HEK293 (cell line): ENCODE measurements around the gene ATP7B.

ENCODE experiments used
- CTCF ChIA-PET: fragments of 350-600 bp; formaldehyde crosslinking; extraction: SDS; loops from one replicate; lab custom pipeline; 2021; ENCODE audit warnings: antibody characterized with exemption; lab: Yijun Ruan, JAX
- POLR2A ChIA-PET: fragments of 300-600 bp; formaldehyde crosslinking; extraction: SDS; loops from one replicate; lab custom pipeline; 2020; ENCODE audit warnings: antibody characterized with exemption, inconsistent platforms; lab: Yijun Ruan, JAX
- H3K27ac ChIP-seq: fragments of 200-500 bp; sonication (Bioruptor generic); 2 replicates; pipeline ENCODE4 v1.5.1; 2014; ENCODE audit warnings: low read depth, low read length, control low read depth, inconsistent platforms; ENCODE audit errors: extremely low read depth
- H3K36me3 ChIP-seq, 2 experiments: fragments of 200-500 bp in 1 of 2; sonication (Bioruptor generic) in 1 of 2; 1 replicate in 1 of 2; 2 replicates in 1 of 2; pipeline ENCODE4 v1.5.1; 2014 to 2017; ENCODE audit warnings: inconsistent platforms in 2 of 2, low read length in 2 of 2; ENCODE audit not compliant: control insufficient read depth in 2 of 2, insufficient read depth in 1 of 2
- H3K4me1 ChIP-seq: fragments of 200-500 bp; sonication (Bioruptor generic); 2 replicates; pipeline ENCODE4 v1.5.1; 2014; ENCODE audit warnings: mild to moderate bottlenecking, low read length, inconsistent platforms; ENCODE audit not compliant: control insufficient read depth, insufficient read depth
- H3K4me3 ChIP-seq: 2 replicates; pipeline ENCODE4 v1.5.1; 2011; ENCODE audit warnings: low read depth, mild to moderate bottlenecking, control low read depth, low read length, moderate library complexity
- H3K9me3 ChIP-seq: fragments of 200-500 bp; sonication (Bioruptor generic); 2 replicates; pipeline ENCODE4 v1.5.1; 2014; ENCODE audit warnings: low read depth, low read length, inconsistent platforms; ENCODE audit not compliant: control insufficient read depth, insufficient read depth
- BCL11B ChIP-seq: fragments of 450-650 bp; formaldehyde crosslinking; IDR thresholded peaks from 2 replicates; pipeline ENCODE4 v1.5.1; 2016; ENCODE audit warnings: low read depth, missing biosample characterization, missing genetic modification characterization
- GLI4 ChIP-seq: fragments of 450-650 bp; formaldehyde crosslinking; IDR thresholded peaks from 2 replicates; pipeline ENCODE4 v1.5.1; 2016; ENCODE audit warnings: missing biosample characterization, missing genetic modification characterization
- HOXC10 ChIP-seq: sonication (generic); formaldehyde crosslinking; IDR thresholded peaks from 2 replicates; pipeline ENCODE4 v1.8.1; 2023; ENCODE audit warnings: mild to moderate bottlenecking, missing genetic modification reagents
- KLF7 ChIP-seq: fragments of 450-650 bp; formaldehyde crosslinking; IDR thresholded peaks from 2 replicates; pipeline ENCODE4 v1.5.1; 2016; ENCODE audit warnings: missing biosample characterization, missing genetic modification characterization, borderline replicate concordance
- SP3 ChIP-seq: fragments of 450-650 bp; formaldehyde crosslinking; IDR thresholded peaks from 2 replicates; pipeline ENCODE4 v1.5.1; 2016; ENCODE audit warnings: missing biosample characterization, missing genetic modification characterization
- ZBTB48 ChIP-seq: fragments of 450-650 bp; formaldehyde crosslinking; IDR thresholded peaks from 2 replicates; pipeline ENCODE4 v1.5.1; 2016; ENCODE audit warnings: missing biosample characterization, missing genetic modification characterization
- ZNF223 ChIP-seq: fragments of 450-650 bp; formaldehyde crosslinking; IDR thresholded peaks from 2 replicates; pipeline ENCODE4 v1.5.1; 2016; ENCODE audit warnings: missing biosample characterization, missing genetic modification characterization
- ZNF239 ChIP-seq: fragments of 450-650 bp; formaldehyde crosslinking; IDR thresholded peaks from 2 replicates; pipeline ENCODE4 v1.5.1; 2016; ENCODE audit warnings: missing biosample characterization, missing genetic modification characterization
- ZNF292 ChIP-seq: fragments of 450-650 bp; formaldehyde crosslinking; IDR thresholded peaks from 2 replicates; pipeline ENCODE4 v1.5.1; 2016; ENCODE audit warnings: low read depth, missing biosample characterization, missing genetic modification characterization, borderline replicate concordance
- ZNF302 ChIP-seq: fragments of 450-650 bp; formaldehyde crosslinking; IDR thresholded peaks from 2 replicates; pipeline ENCODE4 v1.5.1; 2016; ENCODE audit warnings: missing biosample characterization, missing genetic modification characterization, low read depth
- ZNF449 ChIP-seq: fragments of 450-650 bp; formaldehyde crosslinking; IDR thresholded peaks from 2 replicates; pipeline ENCODE4 v1.5.1; 2017; ENCODE audit warnings: missing biosample characterization, mild to moderate bottlenecking, missing genetic modification characterization, moderate library complexity
- ZNF488 ChIP-seq: fragments of 450-650 bp; formaldehyde crosslinking; IDR thresholded peaks from 2 replicates; pipeline ENCODE4 v1.5.1; 2016; ENCODE audit warnings: missing biosample characterization, missing genetic modification characterization
- ZNF521 ChIP-seq: fragments of 450-650 bp; formaldehyde crosslinking; IDR thresholded peaks from 2 replicates; pipeline ENCODE4 v1.5.1; 2017; ENCODE audit warnings: missing biosample characterization, mild to moderate bottlenecking, missing genetic modification characterization
- ZNF555 ChIP-seq: fragments of 450-650 bp; formaldehyde crosslinking; conservative IDR thresholded peaks from 2 replicates; pipeline ENCODE4 v1.5.1; 2017; ENCODE audit warnings: missing biosample characterization, mild to moderate bottlenecking, missing genetic modification characterization, inconsistent platforms
- ZNF558 ChIP-seq: fragments of 450-650 bp; formaldehyde crosslinking; IDR thresholded peaks from 2 replicates; pipeline ENCODE4 v1.5.1; 2016; ENCODE audit warnings: missing biosample characterization, missing genetic modification characterization
- ZNF560 ChIP-seq: fragments of 450-650 bp; formaldehyde crosslinking; IDR thresholded peaks from 2 replicates; pipeline ENCODE4 v1.5.1; 2017; ENCODE audit warnings: missing biosample characterization, missing genetic modification characterization, borderline replicate concordance
- ZNF670 ChIP-seq: fragments of 450-650 bp; formaldehyde crosslinking; IDR thresholded peaks from 2 replicates; pipeline ENCODE4 v1.5.1; 2016; ENCODE audit warnings: missing biosample characterization, missing genetic modification characterization, low read depth
- ZNF677 ChIP-seq: fragments of 450-650 bp; IDR thresholded peaks from 2 replicates; pipeline ENCODE4 v1.5.0; 2018; ENCODE audit warnings: missing biosample characterization, mild to moderate bottlenecking, missing genetic modification characterization, moderate library complexity
- ZNF768 ChIP-seq: fragments of 450-650 bp; formaldehyde crosslinking; IDR thresholded peaks from 2 replicates; pipeline ENCODE4 v1.5.1; 2018; ENCODE audit warnings: missing biosample characterization, mild to moderate bottlenecking, missing genetic modification characterization
- ZNF776 ChIP-seq: fragments of 450-650 bp; formaldehyde crosslinking; IDR thresholded peaks from 2 replicates; pipeline ENCODE4 v1.5.0; 2017; ENCODE audit warnings: missing biosample characterization, missing genetic modification characterization, borderline replicate concordance
- ZNF785 ChIP-seq: fragments of 450-650 bp; formaldehyde crosslinking; IDR thresholded peaks from 2 replicates; pipeline ENCODE4 v1.5.1; 2016; ENCODE audit warnings: missing biosample characterization, missing genetic modification characterization
- ZNF791 ChIP-seq: fragments of 450-650 bp; formaldehyde crosslinking; IDR thresholded peaks from 2 replicates; pipeline ENCODE4 v1.5.1; 2016; ENCODE audit warnings: missing biosample characterization, missing genetic modification characterization
- ZNF792 ChIP-seq: fragments of 450-650 bp; formaldehyde crosslinking; IDR thresholded peaks from 2 replicates; pipeline ENCODE4 v1.5.1; 2016; ENCODE audit warnings: missing biosample characterization, missing genetic modification characterization
- ZSCAN23 ChIP-seq: fragments of 450-650 bp; formaldehyde crosslinking; IDR thresholded peaks from 2 replicates; pipeline ENCODE4 v1.5.1; 2016; ENCODE audit warnings: missing biosample characterization, missing genetic modification characterization
- TF ChIP-seq, protein P1 (sequence below): fragments of 450-650 bp; formaldehyde crosslinking; IDR thresholded peaks from 2 replicates; pipeline ENCODE4 v1.5.1; 2016; ENCODE audit warnings: missing biosample characterization, missing genetic modification characterization

Gene ATP7B

DNA sequence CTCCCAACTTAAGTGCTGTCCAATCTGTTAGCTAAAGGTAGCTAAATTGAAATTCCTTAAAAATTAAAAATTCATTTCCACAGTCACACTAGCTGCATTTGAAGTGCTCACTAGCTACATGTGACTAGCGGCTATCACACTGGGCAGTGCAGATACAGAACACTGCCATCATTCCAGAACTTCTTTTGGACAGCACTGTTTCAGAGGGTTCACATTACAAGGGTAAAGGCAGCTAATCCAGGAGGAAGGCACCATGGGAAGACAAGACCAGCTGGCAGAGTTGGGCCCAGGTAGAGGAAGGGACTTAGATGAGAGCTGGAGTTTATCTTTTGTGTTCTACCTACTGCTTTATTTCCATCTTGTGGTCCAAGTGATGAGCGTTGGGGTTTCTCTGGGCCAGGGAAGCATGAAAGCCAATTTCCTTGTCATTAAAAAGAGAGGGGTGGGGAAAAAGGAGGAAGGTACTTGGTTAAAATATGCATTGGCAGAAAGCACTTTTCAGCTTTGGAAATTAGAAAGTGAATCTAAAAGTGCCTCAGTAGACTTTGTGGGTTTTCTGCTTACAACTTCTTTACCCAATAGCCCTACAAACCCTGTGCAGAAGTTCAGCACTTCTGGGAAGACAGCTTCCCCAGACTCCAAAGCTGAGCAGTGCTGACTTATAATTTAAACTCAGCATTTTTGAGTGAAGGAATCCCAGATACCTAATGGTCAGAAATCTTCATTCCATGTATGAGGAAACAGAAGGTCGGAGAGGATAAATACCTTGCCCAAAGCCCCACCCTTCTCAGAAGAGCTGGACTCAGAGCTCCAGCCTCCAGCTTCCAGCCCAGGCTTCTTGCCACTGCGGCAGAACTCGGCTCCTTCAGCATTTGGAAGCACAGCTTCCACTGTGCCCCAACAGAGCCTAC is 49.5 kb downstream of the ATP7B start:
- H3K36me3 ChIP-seq, result peaks cover 0 to 9% of the 10 kb centered on the region in 2 experiments; a peak in 2 of 3 replicates
- ChIA-PET CTCF (interaction anchor here (1.7 kb wide), 1 partner anchor 26 kb away, joined by 5 read pairs; no protein-coding TSS in a partner anchor), POLR2A (no interaction called here)
- H3K9me3 ChIP-seq, result no peaks in the 10 kb centered on the region
- H3K4me3 ChIP-seq, result no peak overlapping the region
- no peak overlapping the region for H3K27ac ChIP-seq
- no peaks in the 10 kb centered on the region for H3K4me1 ChIP-seq
- TF ChIP-seq, protein P1, sequence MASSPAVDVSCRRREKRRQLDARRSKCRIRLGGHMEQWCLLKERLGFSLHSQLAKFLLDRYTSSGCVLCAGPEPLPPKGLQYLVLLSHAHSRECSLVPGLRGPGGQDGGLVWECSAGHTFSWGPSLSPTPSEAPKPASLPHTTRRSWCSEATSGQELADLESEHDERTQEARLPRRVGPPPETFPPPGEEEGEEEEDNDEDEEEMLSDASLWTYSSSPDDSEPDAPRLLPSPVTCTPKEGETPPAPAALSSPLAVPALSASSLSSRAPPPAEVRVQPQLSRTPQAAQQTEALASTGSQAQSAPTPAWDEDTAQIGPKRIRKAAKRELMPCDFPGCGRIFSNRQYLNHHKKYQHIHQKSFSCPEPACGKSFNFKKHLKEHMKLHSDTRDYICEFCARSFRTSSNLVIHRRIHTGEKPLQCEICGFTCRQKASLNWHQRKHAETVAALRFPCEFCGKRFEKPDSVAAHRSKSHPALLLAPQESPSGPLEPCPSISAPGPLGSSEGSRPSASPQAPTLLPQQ (tag by site-specific recombination), result no peak
- TF ChIP-seq GLI4 (tag by site-specific recombination), result no peak
- no peak for TF ChIP-seq ZSCAN23 (tag by site-specific recombination)
- TF ChIP-seq ZNF768 (tag by site-specific recombination), result no peak
- no peak for TF ChIP-seq ZNF521 (tag by site-specific recombination)
- no peak for TF ChIP-seq BCL11B (tag by site-specific recombination)
- TF ChIP-seq ZNF302 (tag by site-specific recombination), result no peak
- no peak for TF ChIP-seq HOXC10
- TF ChIP-seq ZNF558, result no peak
- TF ChIP-seq, all 188 proteins: peak for 0

DNA sequence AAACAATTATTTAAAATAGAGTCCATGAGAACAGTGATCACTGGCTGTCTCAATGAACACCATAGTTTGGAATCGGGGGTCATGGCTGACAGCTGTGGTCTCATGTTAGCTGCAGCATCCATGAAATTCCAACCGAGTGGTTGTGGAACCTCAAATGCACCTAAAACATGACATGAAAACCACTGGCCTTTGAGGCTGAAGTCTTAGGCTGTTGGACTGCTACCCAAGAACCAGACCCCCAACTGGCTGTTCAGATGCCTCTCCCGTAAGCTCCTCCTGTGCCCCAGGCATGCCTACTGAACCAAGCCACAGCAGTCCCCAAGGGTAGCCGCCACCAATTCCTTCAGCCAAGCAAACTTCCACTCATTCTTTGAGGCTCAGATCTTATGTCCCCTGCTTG is 50.5 kb downstream of the ATP7B start:
- no peaks in the 10 kb centered on the region for H3K9me3 ChIP-seq
- no peaks in the 10 kb centered on the region for H3K4me1 ChIP-seq
- ChIA-PET POLR2A (no interaction called here), CTCF (interaction anchor here (1.7 kb wide), 1 partner anchor 25 kb away, joined by 5 read pairs; no protein-coding TSS in a partner anchor)
- H3K4me3 ChIP-seq, result no peak overlapping the region
- no peak for TF ChIP-seq ZNF555 (tag by site-specific recombination)
- TF ChIP-seq ZNF670 (tag by site-specific recombination), result no peak
- TF ChIP-seq, protein P1 (tag by site-specific recombination), result no peak
- no peak overlapping the region for H3K27ac ChIP-seq
- H3K36me3 ChIP-seq, result peaks cover 0 to 9% of the 10 kb centered on the region in 2 experiments; a peak in 2 of 3 replicates

DNA sequence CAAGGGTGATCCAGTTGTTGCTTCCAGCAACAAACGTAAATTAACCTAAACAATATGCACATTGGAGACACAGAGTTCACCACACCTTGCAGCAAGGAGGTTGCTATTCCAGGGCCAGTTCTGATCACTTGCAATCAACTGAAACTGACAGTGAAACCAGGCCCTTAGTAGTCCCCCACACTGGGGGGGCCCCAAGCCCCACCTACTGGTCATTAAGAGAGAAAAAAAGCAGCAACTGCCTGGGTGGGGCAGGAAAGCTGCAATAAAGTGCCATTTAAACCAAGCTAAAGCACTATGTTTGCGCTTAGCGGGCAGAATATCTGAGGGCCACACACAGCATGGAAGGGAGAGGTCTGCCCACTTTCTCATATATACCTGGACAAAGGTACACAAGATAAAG is 51.5 kb downstream of the ATP7B start:
- Histone ChIP-seq H3K9me3 (no peaks in the 10 kb centered on the region), H3K4me1 (no peaks in the 10 kb centered on the region), H3K27ac (no peak overlapping the region), H3K36me3 (peaks cover 0 to 9% of the 10 kb centered on the region in 2 experiments; a peak in 2 of 3 replicates), H3K4me3 (no peak overlapping the region)
- POLR2A ChIA-PET, result no interaction called here
- no peak for TF ChIP-seq ZBTB48 (tag by site-specific recombination)
- TF ChIP-seq ZNF223 (tag by site-specific recombination), result no peak
- TF ChIP-seq SP3 (tag by site-specific recombination), result no peak
- no peak for TF ChIP-seq KLF7 (tag by site-specific recombination)
- TF ChIP-seq ZNF785 (tag by site-specific recombination), result no peak
- TF ChIP-seq ZNF488 (tag by site-specific recombination), result no peak
- TF ChIP-seq ZNF560, result no peak
- no peak for TF ChIP-seq ZNF776 (tag by site-specific recombination)
- no peak for TF ChIP-seq ZNF239 (tag by site-specific recombination)
- no peak for TF ChIP-seq ZNF792 (tag by site-specific recombination)
- no peak for TF ChIP-seq ZNF791 (tag by site-specific recombination)
- TF ChIP-seq ZNF292 (tag by site-specific recombination), result no peak
- no peak for TF ChIP-seq ZNF677
- TF ChIP-seq ZNF449 (tag by site-specific recombination), result no peak
- TF ChIP-seq, all 188 proteins: peak for 0
- CTCF ChIA-PET, result interaction anchor here (0.6 to 0.7 kb wide), 2 partner anchors 112 to 276 kb away, joined by 3 to 4 read pairs; no protein-coding TSS in a partner anchor
